SK-MEL-5 (cell line): Measurements from ENCODE around the gene CALHM3. TPM values are rescaled to one million over a fixed set of nuclear protein-coding genes. Genes with fewer than 3 reads are reported as not detected.
"Not testable (repeated sequence)": the region's sequence is repeated elsewhere in the genome, so short reads cannot be mapped to it uniquely, and the experiment has no call there.

ENCODE experiments used
- DNase-seq: peaks from one replicate; pipeline ENCODE4 v3.0.0-alpha.2; 2016; ENCODE audit warnings: low read depth, low spot score
- in situ Hi-C: cut with HindIII; loops from 2 replicates; pipeline ENCODE4 v1.10.0; 2016; ENCODE audit warnings: low sequenced_read_pairs, high pct_unique_total_duplicates, low pct_unique_long_range_greater_than_20kb
- polyA plus RNA-seq, 2 experiments: library from polyadenylated mRNA; depleted of rRNA; stranded (reverse); fragments of >200 nt; gene quantifications; 2 replicates each; pipeline ENCODE4 v1.2.3, GENCODE V29; 2015
- total RNA-seq: library from RNA; depleted of rRNA; stranded (reverse); fragments of >200 nt; shearing (Covaris generic); gene quantifications from 2 replicates; pipeline ENCODE4 v1.2.3, GENCODE V29; 2014; rRNA removed

The CALHM3 gene
- total RNA-seq = not detected in 2 replicates
- polyA plus RNA-seq (2015; cell fraction: cytosol; rRNA removed) = not detected in 2 replicates
- not detected in 2 replicates for polyA plus RNA-seq (2015; cell fraction: nucleus; rRNA removed)

GRCh38 chr10:103479135-103479534 lies at the start of gene CALHM3:
Gene CALHM3 (minus strand): TSS chr10:103479240. CDS start chr10:103479032, 208 bp downstream.
- in situ Hi-C loops = no loop called here
- DNase-seq = no peak

DNA sequence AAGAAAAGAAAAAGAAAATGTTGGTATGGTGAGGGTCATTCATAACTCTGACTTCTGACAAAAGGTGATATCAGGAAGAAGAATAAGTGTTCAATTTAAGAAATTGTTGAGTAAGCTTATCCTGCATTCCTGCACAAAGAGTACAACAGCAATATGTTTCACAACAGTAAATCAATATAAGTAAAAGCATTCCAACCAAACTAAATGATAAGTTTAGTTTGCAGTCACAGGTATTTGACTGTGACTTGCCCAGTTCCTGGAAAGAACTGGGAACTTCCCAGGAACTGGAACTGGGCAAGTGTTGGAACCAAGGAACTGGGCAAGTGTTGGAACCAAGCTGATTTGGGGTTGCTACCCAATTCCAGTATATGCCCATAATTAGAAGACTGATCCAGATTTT lies 49.5 kb upstream of the CALHM3 start:
- in situ Hi-C loops = no loop called here
- DNase-seq = no peak

DNA sequence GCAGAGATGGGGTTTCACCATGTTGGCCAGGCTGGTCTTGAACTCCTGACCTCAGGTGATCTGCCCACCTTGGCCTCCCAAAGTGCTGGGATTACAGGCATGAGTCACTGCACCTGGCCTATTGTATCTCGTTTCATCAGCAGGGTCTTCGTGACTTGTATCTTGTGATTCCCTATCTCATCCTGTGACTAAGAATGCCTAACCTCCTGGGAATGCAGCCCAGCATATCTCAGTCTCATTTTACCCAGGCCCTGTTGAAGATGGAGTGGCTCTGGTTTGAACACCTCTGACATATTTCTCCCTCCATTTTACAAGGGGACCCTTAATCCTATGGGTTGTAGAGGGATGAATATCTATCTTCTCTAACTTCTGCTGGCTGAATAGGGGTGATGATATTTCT lies 48.4 kb upstream of the CALHM3 start:
- DNase-seq, in situ Hi-C loops: not testable (repeated sequence)

GRCh38 chr10:103525901-103526300 lies 46.9 kb upstream of the CALHM3 start:
- no peak for DNase-seq
- in situ Hi-C loops = no loop called here

- in situ Hi-C loops = no loop called here
- no peak for DNase-seq
These were observed 44.6 kb upstream of the CALHM3 start for GRCh38 chr10:103523683-103524082.

DNA sequence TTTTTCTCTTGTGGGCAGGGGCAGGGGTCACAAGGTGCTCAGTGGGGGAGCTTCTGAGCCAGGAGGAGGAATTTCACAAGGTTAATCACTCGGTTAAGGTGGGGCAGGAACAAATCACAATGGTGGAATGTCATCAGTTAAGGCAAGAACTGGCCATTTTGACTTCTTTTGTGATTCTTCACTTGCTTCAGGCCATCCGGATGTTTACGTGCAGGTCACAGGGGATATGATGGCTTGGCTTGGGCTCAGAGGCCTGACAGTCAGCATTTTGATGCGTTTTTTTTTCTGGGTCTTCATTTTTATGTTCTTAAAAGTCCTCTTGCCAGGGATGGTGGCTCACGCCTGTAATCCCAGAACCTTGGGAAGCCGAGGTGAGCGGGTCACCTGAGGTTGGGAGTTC lies 43.0 kb upstream of the CALHM3 start:
- in situ Hi-C loops = not testable (repeated sequence)

DNA sequence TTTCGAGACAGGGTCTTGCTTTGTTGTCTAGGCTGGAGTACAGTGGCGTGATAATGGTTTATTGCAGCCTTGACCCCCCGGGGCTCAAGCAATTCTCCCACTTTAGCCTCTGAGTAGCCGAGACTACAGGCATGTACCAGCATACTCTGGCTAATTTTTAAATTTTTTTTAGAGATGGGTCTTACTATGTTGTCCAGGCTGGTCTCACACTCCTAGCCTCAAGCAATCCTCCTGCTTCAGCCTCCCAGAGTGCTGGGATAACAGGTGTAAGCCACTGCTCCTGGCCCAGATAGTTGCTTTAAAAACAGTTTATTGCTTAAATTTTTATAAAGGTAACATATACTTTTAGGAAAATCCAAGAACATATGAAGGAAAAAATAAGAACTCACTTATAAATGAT lies 40.8 kb upstream of the CALHM3 start:
- in situ Hi-C loops = no loop called here
- DNase-seq = no peak

More for the DNA sequence above, 43.0 kb upstream of the CALHM3 start:
- not testable (repeated sequence) for DNase-seq

DNA sequence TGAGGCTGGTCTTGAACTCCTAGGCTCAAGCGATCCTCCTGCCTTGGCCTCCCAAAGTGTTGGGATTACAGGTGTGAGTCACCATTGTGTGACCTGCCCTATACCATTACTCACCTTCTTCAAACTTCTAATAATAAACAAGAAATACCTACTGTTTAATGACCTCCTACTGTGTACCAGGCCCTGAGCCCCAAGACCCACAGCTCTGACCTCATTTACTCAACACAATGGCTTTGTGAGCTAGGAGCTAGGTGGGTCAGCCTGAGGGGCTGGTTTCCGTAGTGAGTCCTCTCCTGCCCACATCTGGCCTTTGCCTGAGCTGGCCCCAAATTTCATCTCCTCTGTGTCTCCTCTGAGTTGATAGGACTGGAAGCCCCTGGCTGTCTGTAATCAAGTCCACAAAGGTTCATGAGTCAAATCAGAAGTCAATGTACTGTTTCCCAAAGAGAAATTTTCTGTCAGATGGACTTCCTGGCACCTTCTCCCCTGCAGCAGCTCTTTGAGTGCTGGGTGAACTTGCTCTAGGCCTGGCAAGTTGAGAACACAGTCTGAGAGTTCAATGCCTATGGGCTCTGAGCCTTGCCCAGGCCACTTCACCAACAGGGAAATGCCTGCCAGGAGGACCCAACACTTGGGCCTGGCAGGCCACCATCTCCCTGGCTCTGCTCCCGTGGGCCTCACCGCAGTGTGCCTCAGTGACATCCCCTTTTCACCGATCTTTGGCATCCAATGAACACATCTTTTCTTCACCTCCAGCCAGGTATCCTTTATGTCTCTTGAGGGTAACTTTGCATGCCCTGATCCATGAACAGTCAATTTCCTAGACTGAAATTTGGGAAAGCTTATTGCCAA lies 38.4 kb upstream of the CALHM3 start:
- no peak for DNase-seq

DNA sequence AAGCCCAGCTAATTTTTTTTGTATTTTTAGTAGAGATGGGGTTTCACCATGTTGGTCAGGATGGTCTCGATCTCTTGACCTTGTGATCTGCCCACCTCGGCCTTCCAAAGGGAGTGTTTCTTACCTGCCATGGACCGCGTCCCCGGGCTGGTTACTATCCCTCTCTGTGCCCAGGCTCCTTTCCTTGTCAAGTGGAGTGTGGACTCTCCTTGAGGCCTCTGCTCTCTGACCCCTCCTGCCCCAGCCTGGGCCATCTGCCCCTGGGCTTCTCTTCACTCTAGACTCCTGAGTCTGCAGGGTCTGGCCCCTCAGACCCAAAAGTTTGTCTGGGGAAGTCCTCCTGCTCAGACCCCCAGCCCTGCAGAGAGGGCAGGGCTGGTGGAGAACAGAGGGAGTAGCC lies 35.2 kb upstream of the CALHM3 start:
- DNase-seq = no peak
- in situ Hi-C loops = no loop called here

More for the DNA sequence above, 38.4 kb upstream of the CALHM3 start:
- in situ Hi-C loops = no loop called here

GRCh38 chr10:103513380-103514060 lies 34.5 kb upstream of the CALHM3 start:
- in situ Hi-C loops = no loop called here
- no peak for DNase-seq

DNA sequence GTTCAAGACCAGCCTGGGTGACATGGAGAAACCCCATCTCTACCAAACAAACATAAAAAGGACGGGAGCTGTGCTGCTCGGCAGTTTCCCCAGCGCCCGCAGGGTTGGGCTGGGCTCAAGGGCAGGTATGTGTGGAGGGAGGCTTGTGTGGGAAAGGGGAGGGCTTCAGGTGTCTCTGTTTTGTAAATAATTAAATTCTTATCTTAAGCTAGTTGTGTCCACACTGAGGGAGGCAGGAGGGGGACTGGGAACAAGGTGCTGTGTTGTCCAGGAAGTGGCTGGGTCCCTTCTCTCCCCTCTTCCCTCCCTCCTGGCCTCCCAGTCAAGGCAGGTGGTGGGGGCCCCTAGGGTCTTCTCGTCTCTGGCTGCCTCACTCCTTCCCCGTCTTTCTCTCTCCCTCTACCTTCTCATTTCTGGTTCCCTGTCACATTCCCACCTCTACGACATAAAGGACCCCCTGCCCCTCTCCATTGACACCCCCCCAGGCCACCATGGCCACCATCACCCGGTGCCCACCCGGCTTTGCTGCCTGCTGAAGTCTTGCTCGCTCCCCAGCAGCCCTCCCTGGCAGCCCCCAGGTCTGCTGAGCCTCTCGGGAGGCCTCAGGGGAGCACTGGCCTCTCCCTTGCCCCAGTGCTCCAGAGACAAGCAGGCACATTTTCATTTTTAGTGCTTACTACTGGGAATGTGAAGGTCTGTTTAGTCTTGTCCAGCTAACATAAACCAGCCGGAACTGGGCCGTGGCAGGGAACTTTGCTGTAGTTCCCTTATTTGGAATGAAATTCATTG lies 33.7 kb upstream of the CALHM3 start:
- no peak for DNase-seq
- in situ Hi-C loops = no loop called here

GRCh38 chr10:103512166-103512565 lies 33.1 kb upstream of the CALHM3 start:
- in situ Hi-C loops = no loop called here

GRCh38 chr10:103510791-103511752 lies 32.0 kb upstream of the CALHM3 start:
- in situ Hi-C loops = no loop called here
- no peak for DNase-seq

More at GRCh38 chr10:103512166-103512565, 33.1 kb upstream of the CALHM3 start:
- no peak for DNase-seq

- no peak for DNase-seq
- in situ Hi-C loops = no loop called here
These were observed 31.1 kb upstream of the CALHM3 start for GRCh38 chr10:103510046-103510685.

GRCh38 chr10:103507235-103508191 lies 28.5 kb upstream of the CALHM3 start:
- no peak for DNase-seq
- in situ Hi-C loops = no loop called here
